NT2/D1 (cell line): Measurements from ENCODE around the gene PPM1L.

Experiments
- DNase-seq: peaks from one replicate; pipeline ENCODE4 v3.0.0-alpha.2; 2011; ENCODE audit warnings: low read depth, low spot score
- H3K27me3 ChIP-seq: 2 replicates; pipeline ENCODE4 v1.6.0; 2011; ENCODE audit warnings: mild to moderate bottlenecking; ENCODE audit not compliant: insufficient read length, insufficient read depth
- H3K36me3 ChIP-seq: 2 replicates; pipeline ENCODE4 v1.6.1; 2011; ENCODE audit warnings: mild to moderate bottlenecking, low read length, mixed read lengths; ENCODE audit not compliant: insufficient read depth, insufficient read length
- H3K4me1 ChIP-seq: 2 replicates; pipeline ENCODE4 v1.5.1; 2011; ENCODE audit not compliant: insufficient read depth, insufficient read length
- H3K4me3 ChIP-seq: 2 replicates; pipeline ENCODE4 v1.5.1; 2011; ENCODE audit warnings: low read depth; ENCODE audit not compliant: insufficient read length
- H3K9ac ChIP-seq: 2 replicates; pipeline ENCODE4 v1.6.0; 2011; ENCODE audit warnings: low read depth; ENCODE audit not compliant: insufficient read length
- H3K9me3 ChIP-seq: 2 replicates; pipeline ENCODE4 v1.5.1; 2011; ENCODE audit warnings: mild to moderate bottlenecking, low read length; ENCODE audit not compliant: insufficient read depth
- SUZ12 ChIP-seq: IDR thresholded peaks from 2 replicates; pipeline ENCODE4 v1.6.1; 2011; ENCODE audit not compliant: insufficient read length, insufficient read depth; ENCODE audit errors: extremely low read depth
- YY1 ChIP-seq: IDR thresholded peaks from 2 replicates; pipeline ENCODE4 v1.6.1; 2011; ENCODE audit not compliant: insufficient read length, insufficient read depth
- ZNF274 ChIP-seq: IDR thresholded peaks from 2 replicates; pipeline ENCODE4 v1.6.1; 2011; ENCODE audit warnings: mild to moderate bottlenecking, low read depth, low read length

PPM1L gene

DNA sequence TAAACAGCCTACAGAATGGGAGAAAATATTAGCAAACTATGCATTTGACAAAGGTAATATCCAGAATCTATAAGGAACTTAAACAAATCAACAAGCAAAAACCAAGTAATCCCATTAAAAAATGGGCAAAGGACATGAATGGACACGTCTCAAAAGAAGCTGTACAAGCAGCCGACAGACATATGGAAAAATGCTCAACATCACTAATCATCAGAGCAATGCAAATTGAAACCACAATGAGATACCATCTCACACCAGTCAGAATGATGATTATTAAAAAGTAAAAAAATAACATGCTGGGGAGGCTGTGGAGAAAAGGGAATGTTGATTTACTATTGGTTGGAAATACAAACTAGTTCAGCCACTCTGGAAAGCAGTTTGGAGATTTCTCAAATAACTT, 30.7 kb upstream of the PPM1L start:
- no peak overlapping the region for H3K9ac ChIP-seq
- TF ChIP-seq ZNF274: no peak
- no peak for TF ChIP-seq SUZ12
- no peak for TF ChIP-seq YY1
- no peaks in the 10 kb centered on the region for H3K4me1 ChIP-seq
- no peak overlapping the region for H3K4me3 ChIP-seq
- H3K9me3 ChIP-seq: no peaks in the 10 kb centered on the region
- DNase-seq: no peak
- no peaks in the 10 kb centered on the region for H3K27me3 ChIP-seq
- H3K36me3 ChIP-seq: no peaks in the 10 kb centered on the region

DNA sequence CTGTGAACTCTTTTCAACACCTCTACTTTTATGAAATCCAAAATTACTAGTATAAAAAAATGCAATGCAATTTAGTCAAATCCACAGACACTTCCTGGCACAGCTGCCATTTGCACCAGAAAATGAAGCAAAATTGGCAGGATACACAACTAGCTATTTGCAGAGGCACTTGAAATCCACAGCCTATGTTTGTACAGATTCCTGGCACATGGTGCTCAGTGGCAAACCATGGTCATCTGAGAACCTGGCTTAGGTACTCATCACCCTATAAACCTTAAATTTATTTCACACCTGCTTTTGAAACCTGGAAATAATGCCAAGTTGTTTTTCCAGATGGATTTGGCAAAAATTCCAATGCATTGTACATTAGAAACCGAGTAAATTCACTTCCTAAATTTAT, 20.2 kb upstream of the PPM1L start:
- no peaks in the 10 kb centered on the region for H3K4me1 ChIP-seq
- H3K36me3 ChIP-seq: no peaks in the 10 kb centered on the region
- no peak for DNase-seq
- H3K4me3 ChIP-seq: no peak overlapping the region
- TF ChIP-seq ZNF274 (no peak), SUZ12 (no peak), YY1 (no peak)
- no peaks in the 10 kb centered on the region for H3K9me3 ChIP-seq
- no peaks in the 10 kb centered on the region for H3K27me3 ChIP-seq
- no peak overlapping the region for H3K9ac ChIP-seq

DNA sequence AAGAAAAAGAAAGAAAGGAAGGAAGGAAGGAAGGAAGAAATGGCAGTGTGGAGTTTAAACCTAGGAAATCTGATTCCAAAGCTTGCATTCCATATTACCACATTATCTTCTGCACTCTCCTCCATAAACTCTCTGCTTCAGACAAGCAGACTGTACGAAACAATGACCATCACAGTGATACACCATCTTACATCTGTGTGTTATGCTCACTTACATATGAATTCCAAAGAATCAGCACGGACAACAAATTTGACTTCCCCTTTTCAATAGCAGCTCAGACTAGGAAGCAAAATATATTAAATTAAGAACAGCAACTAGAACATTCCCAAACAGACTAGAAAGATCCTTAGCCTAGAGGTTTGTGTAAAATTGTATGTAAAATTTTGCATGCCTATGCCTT, 18.0 kb upstream of the PPM1L start:
- TF ChIP-seq ZNF274 (no peak), SUZ12 (no peak), YY1 (no peak)
- H3K4me1 ChIP-seq: no peaks in the 10 kb centered on the region
- H3K4me3 ChIP-seq: no peak overlapping the region
- no peak for DNase-seq
- no peaks in the 10 kb centered on the region for H3K36me3 ChIP-seq
- no peak overlapping the region for H3K9ac ChIP-seq
- H3K9me3 ChIP-seq: no peaks in the 10 kb centered on the region
- no peaks in the 10 kb centered on the region for H3K27me3 ChIP-seq

DNA sequence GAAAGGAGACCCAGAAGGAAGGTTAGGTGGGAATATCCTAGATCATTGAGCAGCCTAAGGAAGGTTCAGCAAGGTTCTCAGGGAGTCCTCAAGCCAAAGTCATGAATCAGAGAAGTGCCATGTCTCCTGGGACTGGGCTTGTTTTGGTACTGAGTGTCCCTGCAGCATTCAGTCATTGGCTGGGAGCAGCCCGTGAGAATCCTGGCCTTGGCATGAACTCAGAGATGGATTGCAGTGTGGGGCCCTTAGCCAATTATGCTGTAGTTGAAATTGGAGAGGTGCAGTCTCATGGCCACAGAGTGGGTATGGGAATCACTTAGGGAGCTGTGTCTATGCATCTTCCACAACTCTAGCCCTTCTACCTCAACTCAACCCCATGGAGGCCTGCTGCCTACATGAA, 17.0 kb upstream of the PPM1L start:
- Histone ChIP-seq H3K27me3 (no peaks in the 10 kb centered on the region), H3K4me3 (no peak overlapping the region), H3K4me1 (no peaks in the 10 kb centered on the region), H3K9me3 (no peaks in the 10 kb centered on the region), H3K36me3 (no peaks in the 10 kb centered on the region), H3K9ac (no peak overlapping the region)
- DNase-seq: no peak
- no peak for TF ChIP-seq YY1
- TF ChIP-seq ZNF274: no peak
- TF ChIP-seq SUZ12: no peak

DNA sequence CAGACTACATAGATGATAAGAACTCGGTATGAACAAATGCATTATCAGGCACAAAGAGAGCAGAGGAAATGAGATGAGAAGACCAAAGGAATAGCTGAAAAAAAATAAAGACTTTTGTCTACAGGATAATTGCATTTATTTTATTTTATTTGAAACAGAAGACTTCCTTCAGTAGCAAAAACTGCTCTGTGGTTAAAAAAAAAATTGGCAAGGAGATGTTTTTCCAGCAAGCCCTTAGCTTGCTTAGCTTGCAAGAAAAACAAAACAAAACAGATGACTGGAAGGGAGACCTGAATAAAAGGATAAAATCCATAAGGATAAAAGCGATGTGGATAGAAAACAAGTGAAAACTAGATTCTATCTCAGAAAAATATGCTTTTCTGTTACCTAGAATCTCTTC, 9.1 kb upstream of the PPM1L start:
- TF ChIP-seq SUZ12 (no peak), YY1 (no peak), ZNF274 (no peak)
- Histone ChIP-seq H3K4me1 (no peaks in the 10 kb centered on the region), H3K9ac (no peak overlapping the region), H3K27me3 (no peaks in the 10 kb centered on the region), H3K9me3 (no peaks in the 10 kb centered on the region), H3K4me3 (no peak overlapping the region), H3K36me3 (no peaks in the 10 kb centered on the region)
- DNase-seq: no peak

DNA sequence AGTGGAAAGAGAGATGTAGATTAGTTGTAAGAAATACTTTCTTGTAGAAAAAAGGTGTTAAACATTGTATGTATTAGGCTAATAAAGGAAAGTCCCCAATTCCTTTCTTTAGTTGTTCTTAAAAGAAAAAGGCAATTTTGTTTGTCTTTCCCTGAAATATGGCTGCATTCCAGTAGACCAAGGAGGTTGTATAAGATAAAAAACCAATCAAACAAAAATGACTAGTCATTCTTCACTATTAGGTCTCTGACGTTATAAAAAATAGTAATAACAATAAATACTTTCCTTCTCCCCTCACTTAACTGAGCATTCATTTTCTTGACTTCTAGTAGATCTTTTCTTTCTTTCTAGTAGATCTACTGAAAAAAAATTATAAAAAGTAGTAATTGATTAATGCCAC, 8.6 kb upstream of the PPM1L start:
- no peaks in the 10 kb centered on the region for H3K4me1 ChIP-seq
- no peaks in the 10 kb centered on the region for H3K9me3 ChIP-seq
- TF ChIP-seq YY1 (no peak), SUZ12 (no peak), ZNF274 (no peak)
- no peak for DNase-seq
- H3K27me3 ChIP-seq: no peaks in the 10 kb centered on the region
- H3K4me3 ChIP-seq: no peak overlapping the region
- H3K36me3 ChIP-seq: no peaks in the 10 kb centered on the region
- H3K9ac ChIP-seq: no peak overlapping the region

DNA sequence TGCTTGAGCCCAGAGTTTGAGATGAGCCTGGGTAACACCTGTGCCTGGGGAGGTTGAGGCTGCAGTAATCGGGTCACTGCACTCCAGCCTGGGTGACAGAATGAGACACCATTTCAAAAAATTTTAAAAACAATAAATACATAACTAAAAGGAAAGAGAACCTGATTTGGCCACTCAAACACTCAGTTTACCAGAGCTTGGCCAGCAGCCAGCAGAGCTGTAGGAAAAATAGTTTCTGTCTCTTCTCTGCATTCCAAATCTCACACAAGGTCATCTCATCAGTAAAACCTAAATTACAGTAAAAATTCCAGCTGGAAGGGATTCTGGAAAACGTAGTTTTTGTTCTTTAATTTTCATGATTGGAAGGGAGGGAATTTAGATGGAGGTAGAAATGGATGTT, 7.8 kb upstream of the PPM1L start:
- Histone ChIP-seq H3K9ac (no peak overlapping the region), H3K27me3 (peaks cover 7% of the 10 kb centered on the region), H3K4me1 (no peaks in the 10 kb centered on the region), H3K9me3 (no peaks in the 10 kb centered on the region), H3K4me3 (no peak overlapping the region), H3K36me3 (no peaks in the 10 kb centered on the region)
- no peak for TF ChIP-seq YY1
- DNase-seq: no peak

DNA sequence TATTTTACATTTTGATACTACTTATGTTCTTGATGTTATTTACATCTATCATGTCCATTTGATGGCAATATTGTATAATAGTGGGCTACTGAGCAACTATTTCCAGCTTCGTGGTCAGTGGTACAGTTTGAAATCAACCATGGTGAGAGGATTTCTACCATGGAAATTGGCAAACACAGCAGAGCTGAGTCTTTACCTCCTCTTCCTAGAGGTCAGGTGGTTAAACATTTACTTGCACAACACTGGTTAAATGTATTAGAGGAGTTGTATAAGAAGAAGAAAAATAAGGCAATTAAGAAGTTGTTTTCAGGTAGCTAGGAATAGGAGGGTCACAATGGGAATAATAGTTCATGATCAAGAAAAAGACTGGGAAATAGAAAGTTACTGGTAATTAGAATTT, 7.2 kb upstream of the PPM1L start:
- Histone ChIP-seq H3K4me3 (no peak overlapping the region), H3K4me1 (no peaks in the 10 kb centered on the region), H3K27me3 (peaks cover 13% of the 10 kb centered on the region), H3K9ac (no peak overlapping the region), H3K9me3 (no peaks in the 10 kb centered on the region), H3K36me3 (no peaks in the 10 kb centered on the region)
- no peak for TF ChIP-seq ZNF274
- TF ChIP-seq YY1: no peak
- no peak for TF ChIP-seq SUZ12
- no peak for DNase-seq
